Aorta (tissue), 4 donors: ENCODE results near the gene TSPYL6. TPM values are rescaled to one million over a fixed set of nuclear protein-coding genes. Genes with fewer than 3 reads are reported as not detected.

ENCODE experiments used
- polyA plus RNA-seq, 2 donors: library from polyadenylated mRNA; stranded (reverse); fragments of 200-250 nt; gene quantifications; one replicate each; pipeline ENCODE4 v1.2.3, GENCODE V29; 2013
- total RNA-seq, 2 donors: library from RNA; stranded (reverse); fragmentation: NEBNext Ultra II Directional; extraction: Animal tissue kit (Norgen Biotek cat#: 25700); gene quantifications; one replicate each; pipeline ENCODE4 v1.2.1, GENCODE V29; 2021
- donor health status: healthy with polysubstance abuse.
- donor health status: Bipolar disorder and iron deficiency.
- donor health status: DM: no; HTN: no; CAD: no.
- donor health status: DM: yes; HTN: yes; CAD: no.

TSPYL6 gene
- total and polyA plus RNA-seq, 4 donors, result 0.08 to 0.12 TPM; not detected in 2

Other genes with a start within 250 kb of the TSPYL6 start
- 10 to 100 TPM; 16.3 to 21.2 TPM for gene ACYP2, start 140.6 kb downstream of the TSPYL6 start, total RNA-seq
- gene ACYP2, start 140.6 kb downstream of the TSPYL6 start, polyA plus RNA-seq, result 10 to 100 TPM; 28.4 to 36.4 TPM
- gene SPTBN1, start 200.1 kb upstream of the TSPYL6 start, total RNA-seq, result 100 to 1,000 TPM; 322 to 540 TPM
- gene SPTBN1, start 200.1 kb upstream of the TSPYL6 start, polyA plus RNA-seq, result 100 to 1,000 TPM in 1 of 2 donors, 10 to 100 TPM in 1; 84.9 to 113 TPM